DMS 273 (cell line): Measurements from ENCODE around the gene DPEP3.

Source experiments
- DNase-seq: peaks from one replicate; lab custom pipeline; 2025; ENCODE audit not compliant: unreplicated experiment; lab: John Stamatoyannopoulos, UW

DPEP3 gene

GRCh38 chr16:67967183-67967957 is 12.9 kb downstream of the DPEP3 start:
- DNase-seq, result no peak

GRCh38 chr16:67966549-67967182 is 13.6 kb downstream of the DPEP3 start:
- DNase-seq, result no peak

DNA sequence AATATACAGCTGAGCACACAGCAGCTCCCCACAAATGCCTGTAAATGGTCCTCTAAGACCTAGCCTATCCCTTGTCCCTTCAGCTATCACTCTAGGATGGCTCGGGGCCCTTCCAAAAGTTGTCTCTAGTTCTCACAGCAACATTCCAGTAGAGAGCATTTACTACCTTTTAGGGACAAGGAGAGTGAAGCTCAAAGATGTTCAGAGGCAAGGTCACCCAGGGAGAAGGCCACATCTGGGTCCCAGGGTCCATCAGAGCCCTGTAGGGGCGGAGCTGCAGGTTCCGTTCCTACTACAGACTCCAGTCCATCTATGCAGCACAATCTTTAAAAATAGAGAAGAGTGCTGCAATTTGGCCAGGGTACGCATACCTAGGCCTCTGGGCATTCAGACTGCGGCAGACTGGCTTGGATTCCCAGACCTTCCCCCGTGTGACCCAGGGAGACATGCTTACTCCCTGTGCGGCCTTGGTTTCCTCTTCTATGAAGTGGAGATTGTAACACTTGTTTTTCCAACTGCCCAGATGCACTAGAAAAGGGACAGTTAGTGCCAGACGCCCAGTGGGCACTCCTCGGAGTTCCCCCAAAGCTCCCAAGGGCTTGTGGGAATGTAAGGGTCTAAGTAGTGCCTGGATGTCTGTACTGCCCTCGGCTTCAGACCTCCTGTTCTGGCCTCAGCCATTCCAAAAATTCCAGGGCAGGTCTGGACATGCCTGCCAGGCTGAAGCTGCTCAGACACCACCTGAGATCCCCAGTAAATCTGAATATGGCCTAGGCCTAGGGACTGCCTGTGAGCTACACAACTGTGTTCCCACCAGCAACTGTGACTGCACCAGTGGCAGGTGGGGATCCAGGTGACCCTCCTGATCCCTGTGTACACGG is 14.4 kb downstream of the DPEP3 start:
- peak; percentile 39 for DNase-seq

DNA sequence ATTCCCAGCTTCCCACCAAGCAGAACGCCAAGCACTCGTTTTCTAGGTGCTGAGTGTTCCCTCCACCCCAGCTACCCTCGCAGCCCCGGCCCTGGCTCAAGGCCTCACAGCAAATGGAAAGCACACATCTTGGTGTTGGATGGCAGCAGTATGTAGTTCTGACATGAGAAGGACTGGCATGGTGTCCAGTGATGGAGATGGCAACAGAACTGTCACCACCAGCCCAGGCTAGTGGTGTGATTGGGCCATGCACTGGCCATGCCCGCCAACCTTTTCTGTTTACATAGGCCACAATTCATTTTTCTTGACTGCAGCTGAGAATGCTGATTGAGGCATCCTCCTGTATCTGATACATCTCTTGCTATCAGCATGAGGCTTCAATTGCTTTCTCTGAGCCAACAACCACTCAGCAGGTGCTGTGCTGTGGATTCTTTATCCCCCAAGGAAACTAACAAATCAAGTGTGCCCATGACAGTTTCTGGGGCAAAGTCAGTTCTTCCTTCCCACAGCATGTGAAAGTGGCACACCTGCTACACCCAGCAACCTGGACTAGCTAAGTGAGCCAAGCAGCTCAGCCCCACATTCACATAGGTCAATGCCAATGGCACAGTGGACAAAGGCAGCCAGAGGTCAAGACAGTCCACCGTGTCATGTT is 15.7 kb downstream of the DPEP3 start:
- DNase-seq, result no peak

GRCh38 chr16:67963662-67964321 is 16.5 kb downstream of the DPEP3 start:
- DNase-seq, result peak; percentile 31

DNA sequence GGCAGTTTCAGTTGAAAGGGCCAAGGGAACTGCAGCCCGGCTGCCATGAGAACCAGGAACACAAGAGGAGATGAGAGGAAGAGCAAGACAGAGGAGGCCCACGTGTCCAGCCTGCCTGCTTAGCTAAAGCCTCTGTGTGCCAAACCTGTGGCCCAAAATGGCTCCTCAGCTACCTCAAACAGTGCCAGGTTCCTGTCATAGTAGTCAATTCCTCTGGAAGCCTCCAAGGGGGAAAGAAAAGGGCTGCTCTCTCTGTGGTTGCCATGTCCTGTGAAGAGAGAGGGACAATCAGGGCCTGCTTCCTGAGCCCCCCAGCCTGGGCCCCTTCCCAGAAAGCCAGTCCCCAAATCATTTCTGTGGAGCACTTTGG is 17.0 kb downstream of the DPEP3 start:
- DNase-seq, result no peak

DNA sequence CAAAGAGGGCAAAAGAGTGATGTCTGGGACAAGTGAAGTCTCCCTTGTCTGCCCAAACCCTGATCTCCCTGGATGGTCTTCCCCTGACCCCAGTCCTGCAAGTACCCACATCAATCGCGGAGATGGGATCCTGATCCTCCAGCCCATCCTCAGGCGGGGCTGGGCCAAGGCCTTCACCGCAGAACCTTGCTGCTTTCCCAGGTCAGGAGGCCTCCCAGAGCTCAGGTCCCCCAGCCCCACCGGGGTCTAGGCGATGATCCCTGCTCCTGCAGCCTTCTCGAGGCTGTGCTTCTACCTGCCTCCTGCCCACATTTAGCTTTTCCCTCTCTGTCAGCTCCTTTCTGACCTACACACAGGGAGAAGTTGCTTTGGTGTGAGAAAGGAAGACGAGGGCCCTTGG is 18.2 kb downstream of the DPEP3 start:
- no peak for DNase-seq

- DNase-seq, result peak; percentile 86
Observed at GRCh38 chr16:67961551-67961957, 18.7 kb downstream of the DPEP3 start.

DNA sequence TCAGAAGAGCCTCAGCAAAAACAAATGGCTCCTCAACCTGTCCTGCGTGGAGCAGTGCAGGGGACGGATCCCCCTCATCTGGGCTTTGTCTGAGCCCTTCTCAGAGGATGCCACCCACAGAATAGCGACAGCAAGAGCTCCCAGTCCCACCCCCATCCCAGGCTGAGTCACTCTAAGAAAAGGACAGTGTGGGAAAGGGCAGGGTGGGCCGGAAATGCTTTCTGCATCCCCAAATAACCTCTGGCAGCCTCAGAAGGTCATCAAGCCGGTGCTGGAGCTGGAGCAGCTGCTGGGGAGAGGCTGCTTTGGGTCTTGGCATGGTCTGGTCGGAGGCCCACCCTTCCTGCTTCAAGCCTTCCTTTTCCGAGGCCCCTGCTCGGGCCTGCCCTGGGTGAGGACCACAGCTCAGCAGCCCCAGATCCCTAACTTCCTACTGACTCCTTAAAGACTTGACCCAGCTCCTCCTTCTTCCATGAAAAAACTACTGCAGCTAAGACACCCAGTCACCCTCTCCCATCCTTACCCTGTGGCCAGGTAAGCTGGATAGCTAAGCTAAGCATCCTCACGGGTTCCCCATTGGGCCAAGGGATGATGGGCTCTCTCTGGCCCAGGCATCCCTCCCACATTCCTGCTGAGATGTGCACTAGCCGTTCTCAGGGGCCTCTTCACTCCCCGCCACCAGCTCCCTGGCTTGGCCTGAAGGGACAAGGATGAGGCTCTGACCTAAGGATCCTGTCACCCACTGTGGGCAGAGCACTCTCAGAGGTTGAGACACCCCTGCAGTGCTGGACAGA is 20.6 kb downstream of the DPEP3 start:
- no peak for DNase-seq

DNA sequence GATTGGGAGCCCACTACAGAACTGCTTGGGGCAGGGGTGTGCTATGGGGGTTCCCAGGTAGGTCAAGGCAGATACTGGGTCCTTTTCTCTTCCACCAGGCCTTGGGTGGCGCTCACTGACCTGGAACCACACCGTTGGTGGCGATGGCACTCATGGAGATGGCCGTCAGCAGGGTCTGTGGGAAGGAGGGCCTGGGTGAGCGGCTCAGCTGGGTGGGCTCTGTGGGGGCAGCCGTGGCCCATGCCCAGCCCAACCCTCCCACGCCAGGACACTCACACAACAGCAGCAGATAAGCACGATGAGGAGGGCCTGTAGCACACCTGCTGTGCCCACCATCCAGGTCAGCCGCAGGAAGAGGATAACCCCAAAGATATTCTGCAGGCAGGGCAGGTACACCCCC is 22.7 kb downstream of the DPEP3 start:
- no peak for DNase-seq

GRCh38 chr16:67954421-67955196 is 25.7 kb downstream of the DPEP3 start:
- no peak for DNase-seq

DNA sequence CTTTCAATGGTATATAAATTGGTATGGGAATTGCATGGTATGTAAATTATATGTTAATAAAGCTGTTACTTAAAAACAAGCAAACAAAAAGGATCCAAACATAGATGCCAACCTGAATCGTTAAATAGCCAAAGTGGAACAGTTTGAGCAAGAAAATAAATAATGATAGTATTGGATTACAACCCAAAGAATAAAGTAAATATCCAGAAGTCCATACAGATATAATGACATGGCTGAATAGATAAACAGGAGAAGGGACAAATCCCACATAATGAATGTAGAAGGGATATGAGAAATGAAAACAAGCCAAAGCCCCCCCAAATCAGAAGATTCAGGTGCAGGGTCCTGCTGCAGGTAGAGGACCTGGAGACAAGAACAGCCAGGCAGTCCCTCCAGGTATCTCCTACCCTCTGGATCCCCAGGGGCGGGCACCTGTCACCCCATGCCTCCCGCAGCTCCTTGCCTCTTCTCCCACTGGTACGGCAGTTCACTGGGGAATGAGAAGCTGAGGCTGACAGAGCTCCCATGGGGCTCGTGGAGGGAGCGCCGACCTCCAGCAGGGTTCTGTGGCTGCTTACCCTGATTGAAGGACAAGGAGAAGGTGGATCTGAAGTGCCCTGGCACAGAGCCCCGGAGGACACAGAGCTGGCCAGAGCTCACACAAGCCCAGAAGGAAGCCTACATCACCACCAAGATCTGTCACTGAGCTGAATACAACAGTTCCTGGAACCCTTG is 26.5 kb downstream of the DPEP3 start:
- no peak for DNase-seq

DNA sequence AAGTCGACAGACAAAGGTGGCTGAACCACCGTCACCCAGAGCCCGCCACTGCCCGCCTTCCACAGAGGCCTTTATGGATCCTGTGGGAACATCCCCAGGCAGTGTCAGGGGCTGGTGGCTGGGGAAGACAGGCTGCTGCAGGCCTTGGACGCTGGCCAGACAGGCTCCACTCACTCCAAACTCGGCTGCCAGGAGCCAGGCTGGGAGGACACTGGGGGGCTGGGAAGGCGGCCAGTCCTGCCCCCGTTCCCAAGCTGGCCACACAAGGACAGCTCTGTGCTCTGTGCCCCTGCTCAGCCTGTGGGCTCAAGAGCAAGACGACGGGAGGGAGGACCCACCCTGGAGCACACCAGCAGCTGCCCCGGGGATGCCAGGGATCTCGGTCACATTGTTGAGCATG is 28.8 kb downstream of the DPEP3 start:
- peak; percentile 49 for DNase-seq

- DNase-seq, result no peak
Observed at GRCh38 chr16:67950335-67950843, 29.9 kb downstream of the DPEP3 start.

- no peak for DNase-seq
Observed at GRCh38 chr16:67949645-67950044, 30.7 kb downstream of the DPEP3 start.

- no peak for DNase-seq
Observed at GRCh38 chr16:67948015-67948414, 32.3 kb downstream of the DPEP3 start.

DNA sequence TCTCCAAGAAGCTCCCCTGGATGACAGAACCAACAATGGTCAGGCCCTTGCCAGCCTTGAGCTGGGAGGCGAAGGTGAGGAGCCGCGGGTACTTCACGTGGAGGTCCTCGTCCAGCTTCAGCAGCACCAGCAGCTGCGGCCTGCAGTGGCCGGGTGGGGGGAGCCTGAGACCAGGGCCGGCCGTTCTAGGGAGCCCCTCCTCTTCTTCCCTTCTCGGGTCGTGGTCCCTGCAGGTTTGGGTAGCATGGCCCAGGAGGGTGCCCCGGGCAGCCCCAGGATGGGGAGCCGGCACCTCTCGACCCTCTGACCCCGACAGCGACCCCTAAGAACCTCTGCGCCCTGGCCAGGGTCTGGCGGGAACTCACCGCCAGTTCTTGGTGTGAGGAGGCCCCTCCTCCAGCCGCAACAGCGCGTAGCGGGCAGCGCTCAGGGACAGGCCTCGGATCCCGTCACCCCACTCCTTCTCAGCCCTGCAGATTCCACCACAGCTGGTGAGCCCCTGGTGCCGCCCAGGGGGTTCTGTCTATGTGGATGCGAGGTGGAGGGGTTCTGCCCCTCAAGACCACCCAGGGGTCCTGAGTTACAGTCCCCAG is 33.2 kb downstream of the DPEP3 start:
- no peak for DNase-seq

- no peak for DNase-seq
Observed at GRCh38 chr16:67946128-67946569, 34.1 kb downstream of the DPEP3 start.
